ENCODE results near the gene TNFAIP8L3.

DNA sequence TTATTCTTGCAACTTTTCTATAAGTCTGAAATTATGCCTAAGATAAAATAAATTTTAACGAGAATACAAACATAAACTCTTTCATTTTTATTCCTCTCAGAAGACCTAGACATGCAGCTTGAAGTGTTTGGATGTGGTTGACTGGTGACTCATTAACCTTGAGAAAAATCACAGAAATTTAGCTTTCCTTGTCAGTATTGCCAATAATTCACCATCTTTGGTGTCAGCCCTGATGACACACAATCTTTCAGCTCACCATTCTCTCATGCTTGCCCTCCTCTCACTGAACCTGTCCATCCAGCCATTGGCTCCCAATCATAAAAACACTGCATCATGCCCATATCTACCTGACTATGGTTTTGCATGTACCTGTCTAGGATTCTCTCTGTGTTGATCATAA, 22.6 kb upstream of the TNFAIP8L3 start:
- TF ChIP-seq POLR2A (IDR thresholded peaks at IDR 0.05; ENCODE audit: low read depth, low read length), result no peak
- TF ChIP-seq, protein P1, sequence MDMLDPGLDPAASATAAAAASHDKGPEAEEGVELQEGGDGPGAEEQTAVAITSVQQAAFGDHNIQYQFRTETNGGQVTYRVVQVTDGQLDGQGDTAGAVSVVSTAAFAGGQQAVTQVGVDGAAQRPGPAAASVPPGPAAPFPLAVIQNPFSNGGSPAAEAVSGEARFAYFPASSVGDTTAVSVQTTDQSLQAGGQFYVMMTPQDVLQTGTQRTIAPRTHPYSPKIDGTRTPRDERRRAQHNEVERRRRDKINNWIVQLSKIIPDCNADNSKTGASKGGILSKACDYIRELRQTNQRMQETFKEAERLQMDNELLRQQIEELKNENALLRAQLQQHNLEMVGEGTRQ (IDR thresholded peaks at IDR 0.05; ENCODE audit: low read depth, low read length), result no peak
- TF ChIP-seq, protein P2, sequence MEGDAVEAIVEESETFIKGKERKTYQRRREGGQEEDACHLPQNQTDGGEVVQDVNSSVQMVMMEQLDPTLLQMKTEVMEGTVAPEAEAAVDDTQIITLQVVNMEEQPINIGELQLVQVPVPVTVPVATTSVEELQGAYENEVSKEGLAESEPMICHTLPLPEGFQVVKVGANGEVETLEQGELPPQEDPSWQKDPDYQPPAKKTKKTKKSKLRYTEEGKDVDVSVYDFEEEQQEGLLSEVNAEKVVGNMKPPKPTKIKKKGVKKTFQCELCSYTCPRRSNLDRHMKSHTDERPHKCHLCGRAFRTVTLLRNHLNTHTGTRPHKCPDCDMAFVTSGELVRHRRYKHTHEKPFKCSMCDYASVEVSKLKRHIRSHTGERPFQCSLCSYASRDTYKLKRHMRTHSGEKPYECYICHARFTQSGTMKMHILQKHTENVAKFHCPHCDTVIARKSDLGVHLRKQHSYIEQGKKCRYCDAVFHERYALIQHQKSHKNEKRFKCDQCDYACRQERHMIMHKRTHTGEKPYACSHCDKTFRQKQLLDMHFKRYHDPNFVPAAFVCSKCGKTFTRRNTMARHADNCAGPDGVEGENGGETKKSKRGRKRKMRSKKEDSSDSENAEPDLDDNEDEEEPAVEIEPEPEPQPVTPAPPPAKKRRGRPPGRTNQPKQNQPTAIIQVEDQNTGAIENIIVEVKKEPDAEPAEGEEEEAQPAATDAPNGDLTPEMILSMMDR (conservative IDR thresholded peaks at IDR 0.05; ENCODE audit: low read depth, low read length), result no peak
- TF ChIP-seq CHD1 (IDR thresholded peaks at IDR 0.05; ENCODE audit: low read depth, low read length), result no peak
